ENCODE results near the gene UNC13D. TPM values are rescaled to one million over a fixed set of nuclear protein-coding genes. Genes with fewer than 3 reads are reported as not detected.

Gene UNC13D
- total and polyA plus RNA-seq, 3 experiments from 2014 or later, result 90.3 to 154 (median 143) TPM

Other genes starting within 250 kb of the UNC13D start
- gene SMIM5, start 211.0 kb downstream of the UNC13D start, total RNA-seq, result under 1 TPM in 1 of 2 experiments, not detected in 1; 0.20 TPM
- gene SMIM5, start 211.0 kb downstream of the UNC13D start, polyA plus RNA-seq, result 0.13 TPM
- gene RECQL5, start 177.2 kb downstream of the UNC13D start, total RNA-seq, result 10 to 100 TPM; 28.5 to 30.3 TPM
- gene RECQL5, start 177.2 kb downstream of the UNC13D start, polyA plus RNA-seq, result 16.0 TPM
- 100 to 1,000 TPM in 1 of 2 experiments, 10 to 100 TPM in 1; 98.0 to 111 TPM for gene SAP30BP, start 177.1 kb downstream of the UNC13D start, total RNA-seq
- gene SAP30BP, start 177.1 kb downstream of the UNC13D start, polyA plus RNA-seq, result 87.5 TPM
- gene ITGB4, start 122.9 kb downstream of the UNC13D start, total RNA-seq, result 1 to 10 TPM; 1.8 to 2.1 TPM
- gene ITGB4, start 122.9 kb downstream of the UNC13D start, polyA plus RNA-seq, result 1.5 TPM
- 10 to 100 TPM; 33.2 to 39.7 TPM for gene GALK1, start 79.2 kb downstream of the UNC13D start, total RNA-seq
- gene GALK1, start 79.2 kb downstream of the UNC13D start, polyA plus RNA-seq, result 19.7 TPM
- 10 to 100 TPM; 24.4 to 29.3 TPM for gene UNK, start 59.6 kb downstream of the UNC13D start, total RNA-seq
- gene UNK, start 59.6 kb downstream of the UNC13D start, polyA plus RNA-seq, result 32.8 TPM
- gene WBP2, start 10.9 kb upstream of the UNC13D start, total RNA-seq, result 10 to 100 TPM; 47.5 to 53.2 TPM
- gene WBP2, start 10.9 kb upstream of the UNC13D start, polyA plus RNA-seq, result 129 TPM
- 10 to 100 TPM; 12.6 to 14.1 TPM for gene TRIM47, start 34.2 kb upstream of the UNC13D start, total RNA-seq
- gene TRIM47, start 34.2 kb upstream of the UNC13D start, polyA plus RNA-seq, result 17.6 TPM
- gene TRIM65, start 52.5 kb upstream of the UNC13D start, total RNA-seq, result 10 to 100 TPM; 34.9 to 35.4 TPM
- gene TRIM65, start 52.5 kb upstream of the UNC13D start, polyA plus RNA-seq, result 28.1 TPM
- 100 to 1,000 TPM; 171 to 180 TPM for gene MRPL38, start 60.5 kb upstream of the UNC13D start, total RNA-seq
- 73.1 TPM for gene MRPL38, start 60.5 kb upstream of the UNC13D start, polyA plus RNA-seq
- 10 to 100 TPM; 22.6 to 23.8 TPM for gene FBF1, start 96.6 kb upstream of the UNC13D start, total RNA-seq
- 5.7 TPM for gene FBF1, start 96.6 kb upstream of the UNC13D start, polyA plus RNA-seq
- 10 to 100 TPM; 35.1 to 36.1 TPM for gene ACOX1, start 134.8 kb upstream of the UNC13D start, total RNA-seq
- gene ACOX1, start 134.8 kb upstream of the UNC13D start, polyA plus RNA-seq, result 15.8 TPM
- gene TEN1, start 134.8 kb upstream of the UNC13D start, total RNA-seq, result 10 to 100 TPM; 15.9 to 17.3 TPM
- gene TEN1, start 134.8 kb upstream of the UNC13D start, polyA plus RNA-seq, result 21.0 TPM
- gene CDK3, start 156.5 kb upstream of the UNC13D start, total RNA-seq, result 1 to 10 TPM; 5.0 to 5.5 TPM
- gene CDK3, start 156.5 kb upstream of the UNC13D start, polyA plus RNA-seq, result not detected
- gene EVPL, start 182.9 kb upstream of the UNC13D start, total RNA-seq, result under 1 TPM; 0.07 to 0.11 TPM
- gene EVPL, start 182.9 kb upstream of the UNC13D start, polyA plus RNA-seq, result not detected
- 100 to 1,000 TPM; 120 to 123 TPM for gene SRP68, start 228.1 kb upstream of the UNC13D start, total RNA-seq
- 80.4 TPM for gene SRP68, start 228.1 kb upstream of the UNC13D start, polyA plus RNA-seq
- 1 to 10 TPM; 2.7 to 3.1 TPM for gene GALR2, start 230.4 kb upstream of the UNC13D start, total RNA-seq
- not detected for gene GALR2, start 230.4 kb upstream of the UNC13D start, polyA plus RNA-seq
- gene ZACN, start 234.8 kb upstream of the UNC13D start, total RNA-seq, result 1 to 10 TPM; 2.8 to 3.0 TPM
- 4.1 TPM for gene ZACN, start 234.8 kb upstream of the UNC13D start, polyA plus RNA-seq

Measured in CD8-positive, alpha-beta memory T cell (primary cell).